22Rv1 (cell line): ENCODE measurements around the gene CMA1.

Source experiments
- CTCF ChIP-seq: fragments of 450-650 bp; IDR thresholded peaks from 2 replicates; pipeline ENCODE4 v1.5.1; 2017; ENCODE audit warnings: mild to moderate bottlenecking
- ZFX ChIP-seq: fragments of 450-650 bp; IDR thresholded peaks from 2 replicates; pipeline ENCODE4 v1.6.1; 2017; ENCODE audit warnings: antibody characterized with exemption, borderline replicate concordance

- TF ChIP-seq CTCF: no peak
- TF ChIP-seq ZFX: no peak
Measured at GRCh38 chr14:24463884-24464785, 43.9 kb downstream of the CMA1 start.
